Measurements from ENCODE around the gene PPIC. TPM values are rescaled to one million over a fixed set of nuclear protein-coding genes. Genes with fewer than 3 reads are reported as not detected.

PPIC gene
- total RNA-seq, 1 donor from 2014 or later = 44.9 TPM

DNA sequence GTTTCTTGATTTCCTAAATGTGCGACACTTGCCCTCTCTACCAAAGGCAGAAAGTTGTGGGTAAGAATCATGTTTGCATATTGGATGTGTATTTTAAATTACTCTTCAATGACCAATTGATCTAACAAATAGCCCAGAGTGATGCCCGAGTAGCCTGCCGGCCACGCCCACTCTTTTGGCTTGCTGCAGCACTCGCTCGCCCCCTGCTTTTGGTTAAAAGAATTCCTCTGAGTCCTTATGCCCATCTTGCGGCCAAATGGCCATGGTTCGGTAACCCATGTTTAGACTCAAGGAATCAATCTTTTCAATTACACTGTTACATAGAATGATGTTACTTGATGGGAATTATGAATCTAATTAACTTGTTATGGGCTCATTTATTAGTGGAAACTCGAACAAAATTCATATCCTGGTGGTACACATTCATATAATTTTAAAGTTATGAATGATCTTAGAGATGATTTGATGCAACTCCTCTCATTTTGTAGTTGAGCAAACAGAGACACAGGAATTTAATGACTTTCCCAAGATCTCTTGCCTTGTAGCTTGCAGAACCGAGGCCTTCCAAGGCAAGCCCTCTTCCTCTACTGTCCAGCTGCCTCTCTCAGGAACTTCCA, 36.5 kb downstream of the PPIC start:
- Mint-ChIP-seq H3K4me1 (peaks cover 5% of the 10 kb centered on the region), H3K27ac (no peak overlapping the region), H3K4me3 (no peak overlapping the region), H3K27me3 (ENCODE audit: low read depth) (no peaks in the 10 kb centered on the region), H3K36me3 (peaks cover 21% of the 10 kb centered on the region), H3K9me3 (no peaks in the 10 kb centered on the region)
- DNase-seq (ENCODE audit: low spot score in 2 of 2, unreplicated experiment in 2 of 2) = no peak
- TF ChIP-seq, protein P1, sequence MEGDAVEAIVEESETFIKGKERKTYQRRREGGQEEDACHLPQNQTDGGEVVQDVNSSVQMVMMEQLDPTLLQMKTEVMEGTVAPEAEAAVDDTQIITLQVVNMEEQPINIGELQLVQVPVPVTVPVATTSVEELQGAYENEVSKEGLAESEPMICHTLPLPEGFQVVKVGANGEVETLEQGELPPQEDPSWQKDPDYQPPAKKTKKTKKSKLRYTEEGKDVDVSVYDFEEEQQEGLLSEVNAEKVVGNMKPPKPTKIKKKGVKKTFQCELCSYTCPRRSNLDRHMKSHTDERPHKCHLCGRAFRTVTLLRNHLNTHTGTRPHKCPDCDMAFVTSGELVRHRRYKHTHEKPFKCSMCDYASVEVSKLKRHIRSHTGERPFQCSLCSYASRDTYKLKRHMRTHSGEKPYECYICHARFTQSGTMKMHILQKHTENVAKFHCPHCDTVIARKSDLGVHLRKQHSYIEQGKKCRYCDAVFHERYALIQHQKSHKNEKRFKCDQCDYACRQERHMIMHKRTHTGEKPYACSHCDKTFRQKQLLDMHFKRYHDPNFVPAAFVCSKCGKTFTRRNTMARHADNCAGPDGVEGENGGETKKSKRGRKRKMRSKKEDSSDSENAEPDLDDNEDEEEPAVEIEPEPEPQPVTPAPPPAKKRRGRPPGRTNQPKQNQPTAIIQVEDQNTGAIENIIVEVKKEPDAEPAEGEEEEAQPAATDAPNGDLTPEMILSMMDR (IDR thresholded peaks at IDR 0.05; ENCODE audit: unreplicated experiment) = no peak

DNA sequence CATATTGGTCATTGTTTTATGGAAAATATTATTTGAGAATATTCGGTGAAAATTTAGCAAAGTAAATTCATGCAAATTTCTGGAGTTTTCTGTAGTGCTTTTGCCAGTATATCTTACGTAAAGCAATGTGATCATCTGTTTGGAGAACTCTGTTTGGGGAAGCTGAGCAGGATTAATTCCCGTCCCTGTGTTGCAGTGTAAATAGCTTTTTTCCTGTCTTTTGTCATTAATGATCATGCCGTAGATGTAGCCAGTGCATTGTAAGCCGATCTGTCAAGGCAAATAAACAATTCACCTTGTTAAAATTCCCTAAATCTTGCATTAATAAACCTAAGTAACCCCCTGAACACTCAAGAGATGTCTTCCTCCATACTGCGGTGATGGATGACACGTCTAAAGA, 39.2 kb downstream of the PPIC start:
- DNase-seq (ENCODE audit: low spot score in 2 of 2, unreplicated experiment in 2 of 2) = no peak
- no peaks in the 10 kb centered on the region for H3K27me3 Mint-ChIP-seq (ENCODE audit: low read depth)
- peaks cover 10% of the 10 kb centered on the region for H3K36me3 Mint-ChIP-seq
- peaks cover 5% of the 10 kb centered on the region for H3K4me1 Mint-ChIP-seq
- TF ChIP-seq, protein P1 (IDR thresholded peaks at IDR 0.05; ENCODE audit: unreplicated experiment) = no peak
- no peak overlapping the region for H3K4me3 Mint-ChIP-seq
- H3K9me3 Mint-ChIP-seq = no peaks in the 10 kb centered on the region
- H3K27ac Mint-ChIP-seq = no peak overlapping the region

DNA sequence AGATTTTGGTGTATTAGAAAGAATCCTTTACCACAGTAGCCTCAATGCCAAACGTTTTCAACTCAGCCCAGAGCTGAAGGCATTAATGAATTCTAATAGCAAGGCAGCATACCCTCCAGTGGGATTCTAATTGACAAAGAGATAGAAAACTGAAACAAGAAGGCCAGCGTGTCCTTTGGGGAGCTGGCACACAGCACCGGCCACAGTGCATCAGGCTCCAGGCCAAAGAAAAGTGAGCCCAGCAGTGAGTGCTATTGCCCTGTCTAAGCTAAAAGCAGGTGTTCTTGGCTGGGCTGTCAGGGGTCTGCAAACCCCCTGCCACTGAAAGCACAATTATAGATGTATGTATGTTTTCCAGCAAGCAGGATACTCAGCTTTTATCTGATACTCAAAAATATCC, 40.4 kb downstream of the PPIC start:
- Mint-ChIP-seq H3K36me3 (peaks cover 10% of the 10 kb centered on the region), H3K9me3 (no peaks in the 10 kb centered on the region), H3K27ac (no peak overlapping the region), H3K27me3 (ENCODE audit: low read depth) (no peaks in the 10 kb centered on the region), H3K4me3 (no peak overlapping the region), H3K4me1 (peaks cover 5% of the 10 kb centered on the region)
- no peak for DNase-seq (ENCODE audit: low spot score in 2 of 2, unreplicated experiment in 2 of 2)
- TF ChIP-seq, protein P1 (IDR thresholded peaks at IDR 0.05; ENCODE audit: unreplicated experiment) = no peak

DNA sequence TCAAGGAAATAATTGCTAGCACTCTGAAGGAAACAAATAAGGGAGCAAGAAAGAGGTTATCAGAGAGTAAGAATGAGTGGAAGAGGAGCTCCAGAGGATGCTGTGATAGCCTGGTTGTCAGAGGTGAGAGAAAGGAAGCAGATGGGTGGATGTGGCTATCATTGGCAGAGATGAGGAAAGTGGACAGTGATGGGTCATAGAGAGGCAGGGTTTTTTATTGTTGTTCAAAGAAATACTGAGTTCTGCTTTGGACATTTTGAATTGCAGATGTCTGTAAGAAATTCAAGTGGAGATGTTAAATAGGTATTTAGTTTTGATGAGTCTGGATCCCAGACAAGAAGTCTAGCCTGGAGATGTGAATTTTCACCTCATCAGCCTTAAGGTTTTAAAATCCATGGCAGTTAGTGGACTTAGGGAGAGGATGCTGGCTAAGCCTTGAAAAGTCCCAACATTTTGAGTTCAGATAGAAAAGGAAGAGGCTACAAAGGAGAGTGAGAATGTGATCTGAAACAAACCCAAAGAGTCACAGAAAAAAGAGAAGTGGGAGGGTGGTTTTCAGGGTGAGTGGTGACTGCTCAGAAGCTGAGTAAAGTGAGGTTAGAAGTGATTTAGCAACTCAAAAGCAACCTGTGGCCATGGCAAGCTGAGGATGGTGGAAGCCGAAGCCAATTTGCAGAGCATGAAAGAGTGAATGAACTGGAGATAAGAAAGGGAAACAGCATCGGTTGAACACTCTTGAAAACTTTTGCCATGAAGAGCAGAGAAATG, 50.4 kb downstream of the PPIC start:
- H3K9me3 Mint-ChIP-seq = no peaks in the 10 kb centered on the region
- H3K4me3 Mint-ChIP-seq = no peak overlapping the region

DNA sequence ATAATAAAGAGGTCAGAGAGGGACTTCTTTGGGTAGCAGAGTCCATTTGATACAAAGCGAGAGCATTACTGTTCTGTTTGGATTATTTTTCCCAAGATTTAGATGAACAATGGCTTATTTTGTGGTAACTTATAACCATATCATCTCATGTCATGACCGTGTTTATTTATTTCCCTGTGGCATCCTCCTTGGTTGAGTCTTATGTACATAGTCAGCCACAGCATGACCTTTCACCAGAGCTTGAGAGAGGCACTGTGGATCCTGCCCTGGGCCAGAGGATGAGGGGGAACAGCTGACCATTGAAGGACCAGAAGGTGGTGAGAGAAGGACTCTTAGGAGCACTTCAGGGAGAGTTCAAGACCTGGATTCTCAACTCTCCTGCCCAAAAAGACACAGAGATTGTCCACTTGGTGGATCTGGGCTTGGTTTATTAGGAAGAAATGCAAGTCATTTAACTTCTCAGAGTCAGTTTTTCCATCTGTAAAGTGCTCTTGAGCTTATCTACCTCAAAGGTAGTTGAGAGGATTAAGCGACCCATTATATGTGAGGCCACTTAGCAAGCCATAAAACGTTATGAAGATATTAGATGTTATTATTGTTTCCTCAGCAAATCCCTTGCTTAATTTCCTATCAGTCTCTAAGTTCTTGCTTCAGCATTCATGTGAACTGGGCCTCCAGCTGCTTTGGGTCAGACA, 51.4 kb downstream of the PPIC start:
- TF ChIP-seq, protein P1 (IDR thresholded peaks at IDR 0.05; ENCODE audit: unreplicated experiment) = no peak
- Mint-ChIP-seq H3K27me3 (ENCODE audit: low read depth) (no peaks in the 10 kb centered on the region), H3K9me3 (no peaks in the 10 kb centered on the region), H3K4me1 (no peaks in the 10 kb centered on the region), H3K27ac (no peak overlapping the region), H3K4me3 (no peak overlapping the region), H3K36me3 (peaks cover 4% of the 10 kb centered on the region)
- no peak for DNase-seq (ENCODE audit: low spot score in 2 of 2, unreplicated experiment in 2 of 2)

More for the DNA sequence above, 50.4 kb downstream of the PPIC start:
- Mint-ChIP-seq H3K4me1 (no peaks in the 10 kb centered on the region), H3K36me3 (peaks cover 4% of the 10 kb centered on the region), H3K27ac (no peak overlapping the region), H3K27me3 (ENCODE audit: low read depth) (no peaks in the 10 kb centered on the region)
- TF ChIP-seq, protein P1 (IDR thresholded peaks at IDR 0.05; ENCODE audit: unreplicated experiment) = no peak
- no peak for DNase-seq (ENCODE audit: low spot score in 2 of 2, unreplicated experiment in 2 of 2)
